IPS-18c (cell line): ENCODE results near the gene CGNL1.

Source experiments
- H3K4me3 ChIP-seq: 2 replicates; pipeline ENCODE4 v1.7.0; 2013; ENCODE audit warnings: low read depth, mild to moderate bottlenecking, low read length, moderate library complexity; ENCODE audit not compliant: insufficient read depth
- H3K9me3 ChIP-seq: one replicate; pipeline ENCODE4 v1.6.1; 2013; ENCODE audit warnings: mild to moderate bottlenecking, low read length, moderate library complexity; ENCODE audit not compliant: control insufficient read depth, insufficient read depth

Gene CGNL1

DNA sequence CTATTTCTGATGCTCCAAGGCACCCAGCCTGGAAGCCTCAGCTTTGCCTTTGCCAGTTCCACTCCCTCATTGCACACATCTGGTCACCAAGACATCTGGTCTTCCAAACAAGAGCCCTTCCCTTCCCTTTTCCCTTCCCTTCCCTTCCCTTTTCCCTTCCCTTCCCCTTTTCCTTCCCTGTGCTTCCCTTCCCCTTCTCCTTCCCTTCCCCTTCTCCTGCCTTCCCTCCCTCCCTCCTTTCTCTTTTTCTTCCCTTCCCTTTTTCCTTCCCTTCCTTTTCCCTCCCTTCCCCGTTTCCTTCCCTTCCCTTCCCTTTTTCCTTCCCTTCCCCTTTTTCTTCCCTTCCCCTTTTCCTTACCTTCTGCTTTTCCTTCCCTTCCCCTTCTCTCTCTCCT, 2.4 kb upstream of the CGNL1 start:
- H3K4me3 ChIP-seq = no peak overlapping the region
- no peaks in the 10 kb centered on the region for H3K9me3 ChIP-seq

- H3K4me3 ChIP-seq = peak overlapping the region; percentile 73
- no peaks in the 10 kb centered on the region for H3K9me3 ChIP-seq
Measured at GRCh38 chr15:57376696-57377477, 582 bp downstream of the CGNL1 start.

GRCh38 chr15:57377478-57377847, 1.2 kb downstream of the CGNL1 start:
- peak overlapping the region; percentile 73 for H3K4me3 ChIP-seq
- H3K9me3 ChIP-seq = no peaks in the 10 kb centered on the region

DNA sequence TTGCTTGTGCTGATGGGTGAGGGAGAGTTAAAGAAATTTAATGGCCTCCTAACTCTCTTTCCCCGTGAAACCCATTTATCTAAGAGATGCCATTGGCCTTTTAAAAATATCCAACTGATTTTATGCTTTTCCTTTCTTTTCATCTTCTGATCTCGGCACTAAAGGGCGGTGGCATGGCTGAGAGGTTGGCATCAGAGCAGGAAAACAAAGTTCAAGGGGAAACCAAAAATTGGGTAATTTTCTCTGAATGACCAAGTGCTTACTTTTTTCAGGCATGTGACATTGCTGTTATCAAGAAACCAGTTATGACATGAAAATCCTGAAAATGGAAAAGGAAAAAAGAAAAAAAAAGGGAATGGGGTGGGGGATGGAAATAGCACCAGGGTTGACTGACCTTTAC, 3.2 kb downstream of the CGNL1 start:
- no peak overlapping the region for H3K4me3 ChIP-seq

GRCh38 chr15:57380854-57381253, 4.5 kb downstream of the CGNL1 start:
- Histone ChIP-seq H3K9me3 (no peaks in the 10 kb centered on the region), H3K4me3 (no peak overlapping the region)

More for the DNA sequence above, 3.2 kb downstream of the CGNL1 start:
- no peaks in the 10 kb centered on the region for H3K9me3 ChIP-seq

DNA sequence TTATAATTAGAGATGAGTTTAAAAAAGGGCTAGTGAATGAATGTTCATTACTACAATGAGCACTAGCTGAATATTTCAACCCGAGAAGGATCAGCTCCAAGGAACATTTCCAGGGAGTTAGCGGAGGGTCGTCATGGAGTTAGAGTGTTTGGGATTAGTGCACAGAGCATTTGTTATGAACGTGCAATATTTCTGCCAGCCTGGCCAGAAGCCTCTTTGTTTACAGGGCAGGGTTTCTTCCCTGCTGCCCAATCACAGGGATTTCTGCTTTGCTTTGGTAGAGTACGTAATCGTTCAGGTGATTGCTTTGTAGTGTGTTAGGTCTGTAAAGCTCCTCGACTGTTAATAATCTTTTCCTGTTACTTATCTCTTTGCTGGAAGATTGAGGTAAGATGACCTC, 5.9 kb downstream of the CGNL1 start:
- Histone ChIP-seq H3K4me3 (no peak overlapping the region), H3K9me3 (no peaks in the 10 kb centered on the region)

DNA sequence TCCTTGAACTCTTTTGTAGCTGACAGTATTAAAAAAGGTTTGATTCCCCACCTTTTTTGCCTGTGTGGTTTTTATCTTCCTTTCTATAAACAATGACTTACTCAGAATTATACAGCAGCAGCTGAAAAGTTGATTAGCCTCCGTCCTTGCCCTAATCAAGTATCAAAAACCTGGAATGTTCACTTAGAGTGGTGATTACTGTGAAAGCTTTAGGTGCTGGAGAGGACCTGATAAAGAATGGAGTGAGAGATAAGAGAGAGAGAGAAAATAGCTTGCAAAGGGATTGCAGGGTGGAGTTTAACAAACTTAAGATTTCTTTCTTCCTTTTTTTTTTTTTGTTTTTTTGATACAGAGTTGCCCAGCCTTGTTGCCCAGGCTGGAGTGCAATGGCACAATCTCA, 6.7 kb downstream of the CGNL1 start:
- Histone ChIP-seq H3K4me3 (no peak overlapping the region), H3K9me3 (no peaks in the 10 kb centered on the region)

- H3K4me3 ChIP-seq = no peak overlapping the region
Measured at GRCh38 chr15:57384024-57384423, 7.7 kb downstream of the CGNL1 start.

DNA sequence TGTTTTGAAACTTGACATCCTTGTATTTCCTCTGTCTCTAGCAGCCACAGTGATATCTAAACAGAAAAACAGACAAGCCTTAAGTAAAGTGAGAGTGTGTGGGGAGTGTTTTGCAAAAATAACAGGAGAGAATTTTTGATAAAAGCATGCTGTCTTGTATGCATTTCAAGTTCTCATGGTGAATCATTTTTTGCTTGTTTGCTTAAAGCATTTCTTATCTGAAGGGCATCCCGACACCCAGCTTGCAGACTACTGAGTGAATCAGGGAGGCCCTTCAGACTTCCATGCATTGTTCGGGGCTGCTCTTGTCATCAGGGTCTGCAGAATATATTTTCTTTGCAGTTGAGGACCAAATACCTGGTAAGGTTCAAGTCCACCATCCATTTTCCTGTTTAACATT, 8.5 kb downstream of the CGNL1 start:
- H3K9me3 ChIP-seq = no peaks in the 10 kb centered on the region

More at GRCh38 chr15:57384024-57384423, 7.7 kb downstream of the CGNL1 start:
- H3K9me3 ChIP-seq = no peaks in the 10 kb centered on the region

GRCh38 chr15:57385923-57386390, 9.7 kb downstream of the CGNL1 start:
- Histone ChIP-seq H3K4me3 (peak overlapping the region; percentile 34), H3K9me3 (no peaks in the 10 kb centered on the region)

More for the DNA sequence above, 8.5 kb downstream of the CGNL1 start:
- H3K4me3 ChIP-seq = no peak overlapping the region

GRCh38 chr15:57386976-57387375, 10.7 kb downstream of the CGNL1 start:
- Histone ChIP-seq H3K4me3 (peak overlapping the region; percentile 34), H3K9me3 (no peaks in the 10 kb centered on the region)

DNA sequence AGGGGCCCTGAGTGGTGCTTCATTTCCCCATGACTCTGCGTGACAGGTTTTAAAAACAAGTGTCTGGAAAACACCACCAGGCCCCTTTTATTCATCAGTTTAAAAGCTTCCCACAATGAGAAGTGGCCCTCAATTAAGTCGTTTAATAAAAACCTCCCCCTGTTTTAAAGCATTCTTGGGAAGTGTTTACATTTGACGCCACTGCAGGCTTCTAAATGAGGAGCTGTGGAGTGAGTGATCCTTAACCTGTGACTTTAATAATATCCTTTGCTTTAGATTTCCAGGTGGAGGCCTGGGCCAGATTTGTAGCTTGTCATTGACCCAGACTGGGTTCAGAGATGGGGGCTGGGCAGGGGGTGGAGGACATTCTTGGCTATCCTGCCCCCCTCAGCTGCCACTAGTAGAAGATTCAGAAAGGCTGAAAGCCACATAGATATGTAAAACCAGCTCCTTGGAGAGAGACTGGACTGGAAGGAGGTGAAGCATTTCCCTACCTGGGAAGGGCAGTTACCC, 11.3 kb downstream of the CGNL1 start:
- H3K9me3 ChIP-seq = no peaks in the 10 kb centered on the region
- H3K4me3 ChIP-seq = peak overlapping the region; percentile 41; the same call in 1 of the 2 replicates

- no peaks in the 10 kb centered on the region for H3K9me3 ChIP-seq
- H3K4me3 ChIP-seq = peak overlapping the region; percentile 41
Measured at GRCh38 chr15:57388464-57388863, 12.2 kb downstream of the CGNL1 start.

DNA sequence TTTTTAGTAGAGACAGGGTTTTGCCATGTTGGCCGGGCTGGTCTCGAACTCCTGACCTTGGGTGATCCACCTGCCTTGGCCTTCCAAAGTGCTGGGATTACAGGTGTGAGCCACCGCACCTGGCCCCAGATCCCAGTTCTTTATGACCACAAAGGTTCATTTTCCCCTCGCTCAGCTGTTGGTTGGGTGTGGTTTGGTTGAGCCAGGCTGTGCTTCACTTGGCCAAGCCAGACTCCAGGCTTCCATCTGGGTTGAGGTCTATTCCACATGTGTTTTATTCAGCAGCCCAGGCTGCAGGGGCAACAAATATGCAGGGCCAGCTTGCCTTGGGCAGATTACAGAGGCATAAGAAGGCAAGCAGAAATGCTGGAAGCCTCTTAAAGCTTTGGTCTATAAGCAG, 13.7 kb downstream of the CGNL1 start:
- Histone ChIP-seq H3K9me3 (no peaks in the 10 kb centered on the region), H3K4me3 (no peak overlapping the region)

- Histone ChIP-seq H3K4me3 (no peak overlapping the region), H3K9me3 (no peaks in the 10 kb centered on the region)
Measured at GRCh38 chr15:57390583-57390982, 14.3 kb downstream of the CGNL1 start.

DNA sequence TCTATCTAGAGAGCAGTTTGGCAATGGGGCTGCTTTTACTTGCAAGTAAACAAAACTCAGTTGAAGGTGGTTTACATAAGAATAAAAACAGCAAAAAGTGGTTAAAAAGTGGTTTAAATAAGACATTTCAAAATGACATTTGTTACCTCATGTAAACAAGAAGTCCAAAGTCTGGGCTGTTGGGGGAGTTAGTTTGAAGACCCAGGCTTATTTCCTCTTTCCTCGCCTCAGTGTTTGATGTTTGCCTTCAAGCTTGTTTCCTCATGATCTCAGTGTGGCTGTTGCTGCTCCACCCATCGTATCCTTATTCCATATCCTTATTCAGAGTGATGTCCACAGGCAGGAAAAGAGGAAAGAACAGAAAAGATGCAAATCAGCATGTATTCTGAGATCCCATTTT, 15.2 kb downstream of the CGNL1 start:
- H3K4me3 ChIP-seq = no peak overlapping the region
- no peaks in the 10 kb centered on the region for H3K9me3 ChIP-seq

- H3K9me3 ChIP-seq = no peaks in the 10 kb centered on the region
- no peak overlapping the region for H3K4me3 ChIP-seq
Measured at GRCh38 chr15:57393061-57393460, 16.8 kb downstream of the CGNL1 start.

GRCh38 chr15:57395292-57395691, 19.0 kb downstream of the CGNL1 start:
- no peak overlapping the region for H3K4me3 ChIP-seq
- H3K9me3 ChIP-seq = no peaks in the 10 kb centered on the region

DNA sequence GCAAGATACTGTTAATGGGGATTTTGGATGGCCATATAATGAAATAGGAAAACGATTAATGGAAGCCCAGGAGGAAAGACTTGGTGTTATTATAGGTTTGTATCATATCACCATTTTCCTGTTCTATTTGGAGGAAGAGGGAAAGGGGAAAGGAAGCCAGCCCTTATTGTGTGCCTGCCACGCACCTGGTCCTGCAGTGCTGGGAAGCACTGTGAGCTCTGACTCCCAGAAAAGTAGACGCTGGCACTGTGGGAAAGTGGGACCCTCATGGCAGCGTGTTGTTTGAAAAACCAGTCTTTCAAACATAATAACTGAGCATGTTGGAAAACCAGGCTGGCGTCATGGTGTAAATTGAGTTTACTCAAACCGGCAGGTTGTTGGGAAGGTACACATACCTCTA, 22.0 kb downstream of the CGNL1 start:
- Histone ChIP-seq H3K9me3 (no peaks in the 10 kb centered on the region), H3K4me3 (no peak overlapping the region)
